IMR-90 (cell line): ENCODE measurements around the gene VTCN1.

ENCODE experiments used
- BHLHE40 ChIP-seq: fragments of 150-350 bp; IDR thresholded peaks from 2 replicates; pipeline ENCODE4 v1.6.1; 2016; ENCODE audit warnings: mild to moderate bottlenecking, low read depth, low read length
- CEBPB ChIP-seq: IDR thresholded peaks from 2 replicates; pipeline ENCODE4 v1.6.1; 2012; ENCODE audit warnings: low read depth, low read length, improper control_type of control experiment
- CHD1 ChIP-seq: IDR thresholded peaks from 2 replicates; pipeline ENCODE4 v1.6.1; 2012; ENCODE audit warnings: low read depth, low read length, improper control_type of control experiment
- CTCF ChIP-seq: conservative IDR thresholded peaks from 2 replicates; pipeline ENCODE4 v1.5.1; 2012; ENCODE audit warnings: mild to moderate bottlenecking, low read depth, low read length, improper control_type of control experiment
- ELK1 ChIP-seq: fragments of 150-350 bp; IDR thresholded peaks from 2 replicates; pipeline ENCODE4 v1.6.1; 2016; ENCODE audit warnings: low read depth, mild to moderate bottlenecking, low read length, moderate library complexity, borderline replicate concordance
- FOS ChIP-seq: fragments of 150-350 bp; IDR thresholded peaks from 2 replicates; pipeline ENCODE4 v1.6.1; 2016; ENCODE audit warnings: low read depth, low read length
- MAZ ChIP-seq: IDR thresholded peaks from 2 replicates; pipeline ENCODE4 v1.6.1; 2012; ENCODE audit warnings: low read depth, mild to moderate bottlenecking, low read length, improper control_type of control experiment, moderate library complexity, borderline replicate concordance
- MXI1 ChIP-seq: IDR thresholded peaks from 2 replicates; pipeline ENCODE4 v1.6.1; 2012; ENCODE audit warnings: low read depth, mild to moderate bottlenecking, low read length, moderate library complexity, borderline replicate concordance
- NFE2L2 ChIP-seq: fragments of 150-350 bp; IDR thresholded peaks from 2 replicates; pipeline ENCODE4 v1.6.1; 2016; ENCODE audit warnings: low read depth, mild to moderate bottlenecking, low read length
- POLR2A ChIP-seq: IDR thresholded peaks from 2 replicates; pipeline ENCODE4 v1.6.1; 2012; ENCODE audit warnings: mild to moderate bottlenecking, low read depth, low read length
- RAD21 ChIP-seq: IDR thresholded peaks from 2 replicates; pipeline ENCODE4 v1.6.1; 2012; ENCODE audit warnings: low read length, improper control_type of control experiment
- RFX5 ChIP-seq: IDR thresholded peaks from 2 replicates; pipeline ENCODE4 v1.8.0; 2012; ENCODE audit warnings: low read depth, mild to moderate bottlenecking, low read length, moderate library complexity
- USF2 ChIP-seq: fragments of 150-350 bp; IDR thresholded peaks from 2 replicates; pipeline ENCODE4 v1.6.1; 2017; ENCODE audit warnings: mild to moderate bottlenecking, antibody characterized with exemption, low read length, low read depth

- TF ChIP-seq POLR2A, result no peak
- no peak for TF ChIP-seq CEBPB
- no peak for TF ChIP-seq CTCF
- no peak for TF ChIP-seq RAD21
- TF ChIP-seq MXI1, result no peak
- no peak for TF ChIP-seq MAZ
- TF ChIP-seq RFX5, result no peak
- TF ChIP-seq USF2, result no peak
- TF ChIP-seq FOS, result no peak
- no peak for TF ChIP-seq NFE2L2
- TF ChIP-seq ELK1, result no peak
- no peak for TF ChIP-seq BHLHE40
- no peak for TF ChIP-seq CHD1
Observed at GRCh38 chr1:117244971-117245370, 34.2 kb upstream of the VTCN1 start.
